HepG2 (cell line): ENCODE data around the gene ZNRF3. TPM values are rescaled to one million over a fixed set of nuclear protein-coding genes. Genes with fewer than 3 reads are reported as not detected.

Experiments used
- FLYWCH1 ChIP-seq: sonication (generic); formaldehyde crosslinking; IDR thresholded peaks from 2 replicates; pipeline ENCODE4 v1.8.1; 2023; ENCODE audit warnings: mild to moderate bottlenecking, missing genetic modification reagents
- FOXP4 ChIP-seq: sonication (generic); formaldehyde crosslinking; IDR thresholded peaks from 2 replicates; pipeline ENCODE4 v1.4.0; 2020; ENCODE audit warnings: missing genetic modification reagents
- HDAC1 ChIP-seq: sonication (generic); formaldehyde crosslinking; IDR thresholded peaks from 2 replicates; pipeline ENCODE4 v1.5.1; 2020; ENCODE audit warnings: mild to moderate bottlenecking, missing genetic modification reagents
- KMT2B ChIP-seq: IDR thresholded peaks from 2 replicates; pipeline ENCODE4 v1.6.1; 2016; ENCODE audit warnings: missing genetic modification reagents, missing compliant biosample characterization
- LCORL ChIP-seq, 2 experiments: fragments of 450-650 bp in 1 of 2; sonication (generic) in 1 of 2; formaldehyde crosslinking in 1 of 2; IDR thresholded peaks; 2 replicates each; pipeline versions ENCODE4 v1.5.0 to v1.6.1; 2017 to 2020; ENCODE audit warnings: antibody characterized with exemption in 1 of 2, missing genetic modification reagents in 1 of 2
- MBNL3 ChIP-seq: fragments of 250-450 bp; sonication (Bioruptor Pico); conservative IDR thresholded peaks from 2 replicates; pipeline ENCODE4 v1.8.0; 2022; ENCODE audit warnings: mild to moderate bottlenecking, inconsistent platforms
- MNT ChIP-seq: fragments of 450-650 bp; IDR thresholded peaks from 2 replicates; pipeline ENCODE4 v1.6.1; 2016
- MXI1 ChIP-seq: IDR thresholded peaks from 3 replicates; pipeline ENCODE4 v1.6.1; 2012; ENCODE audit warnings: low read depth, low read length, inconsistent platforms, borderline replicate concordance
- NAIF1 ChIP-seq: sonication (generic); formaldehyde crosslinking; IDR thresholded peaks from 2 replicates; pipeline ENCODE4 v1.5.0; 2020; ENCODE audit warnings: mild to moderate bottlenecking, missing genetic modification reagents, borderline replicate concordance
- NFATC3 ChIP-seq: sonication (generic); formaldehyde crosslinking; IDR thresholded peaks from 2 replicates; pipeline ENCODE4 v1.5.1; 2020; ENCODE audit warnings: mild to moderate bottlenecking, missing genetic modification reagents
- PPARG ChIP-seq: conservative IDR thresholded peaks from 2 replicates; pipeline ENCODE4 v1.6.1; 2016; ENCODE audit warnings: missing biosample characterization, missing genetic modification reagents
- SMC3 ChIP-seq: IDR thresholded peaks from 2 replicates; pipeline ENCODE4 v1.6.1; 2011; ENCODE audit warnings: low read length, improper control_type of control experiment
- TARDBP ChIP-seq: sonication (generic); formaldehyde crosslinking; IDR thresholded peaks from 2 replicates; pipeline ENCODE4 v1.8.0; 2022; ENCODE audit warnings: mild to moderate bottlenecking, missing genetic modification reagents
- YY1 ChIP-seq: IDR thresholded peaks from 2 replicates; pipeline ENCODE4 v1.6.1; 2011; ENCODE audit warnings: low read length, low read depth, moderate library complexity, mild to moderate bottlenecking; ENCODE audit not compliant: insufficient read depth, insufficient replicate concordance
- ZBTB37 ChIP-seq: sonication (generic); formaldehyde crosslinking; IDR thresholded peaks from 2 replicates; pipeline ENCODE4 v1.4.0; 2020; ENCODE audit warnings: mild to moderate bottlenecking, missing genetic modification reagents
- ZFX ChIP-seq: sonication (generic); formaldehyde crosslinking; IDR thresholded peaks from 2 replicates; pipeline ENCODE4 v1.4.0; 2020; ENCODE audit warnings: mild to moderate bottlenecking, low read depth, missing genetic modification reagents, moderate library complexity
- ZMYM4 ChIP-seq: sonication (generic); formaldehyde crosslinking; IDR thresholded peaks from 2 replicates; pipeline ENCODE4 v1.8.1; 2023; ENCODE audit warnings: mild to moderate bottlenecking, missing genetic modification reagents
- ZNF3 ChIP-seq: IDR thresholded peaks from 2 replicates; pipeline ENCODE4 v1.7.0; 2017; ENCODE audit warnings: inconsistent platforms
- ZNF431 ChIP-seq: sonication (generic); formaldehyde crosslinking; IDR thresholded peaks from 2 replicates; pipeline ENCODE4 v1.9.0; 2022; ENCODE audit warnings: missing genetic modification reagents, low read depth, mild to moderate bottlenecking, borderline replicate concordance
- ZNF510 ChIP-seq: sonication (generic); formaldehyde crosslinking; IDR thresholded peaks from 2 replicates; pipeline ENCODE4 v1.4.0; 2020; ENCODE audit warnings: low read depth, mild to moderate bottlenecking, missing genetic modification reagents
- ZNF512 ChIP-seq: sonication (generic); formaldehyde crosslinking; IDR thresholded peaks from 2 replicates; pipeline ENCODE4 v1.4.0; 2020; ENCODE audit warnings: mild to moderate bottlenecking, missing genetic modification reagents
- ZNF564 ChIP-seq: sonication (generic); formaldehyde crosslinking; IDR thresholded peaks from 2 replicates; pipeline ENCODE4 v1.8.1; 2023; ENCODE audit warnings: mild to moderate bottlenecking, missing genetic modification reagents
- ZSCAN21 ChIP-seq: sonication (generic); formaldehyde crosslinking; IDR thresholded peaks from 2 replicates; pipeline ENCODE4 v1.8.0; 2022; ENCODE audit warnings: mild to moderate bottlenecking, missing genetic modification reagents, moderate library complexity, borderline replicate concordance
- polyA plus RNA-seq, 8 experiments: library from polyadenylated mRNA; depleted of rRNA in 3 of 8; stranded (reverse) in 7 of 8; unstranded in 1 of 8; fragments of >200 nt; fragmentation: Illumina TruSeq in 4 of 8; extraction: Trizol in 4 of 8; gene quantifications; 2 replicates each; pipeline versions ENCODE4 v1.2.1 to v1.2.3, GENCODE V29; 2011 to 2016; ENCODE audit warnings: low read depth in 4 of 8, missing spikeins in 1 of 8, mixed read lengths in 1 of 8; ENCODE audit not compliant: insufficient read depth in 1 of 8
- total RNA-seq, 5 experiments: library from RNA; depleted of rRNA; stranded (reverse); fragments of >200 nt; fragmentation: Illumina TruSeq; extraction: Trizol; gene quantifications; 2 replicates each; pipeline ENCODE4 v1.2.3, GENCODE V29; 2016; ENCODE audit warnings: low read depth in 1 of 5

Gene ZNRF3
- total and polyA plus RNA-seq, 2 of the 13 experiments (the other 11 are each of a cell fraction or from before 2014, with no cell fraction given): 20.3 to 36.7 TPM

- TF ChIP-seq ZNF512 (CRISPR knock-in tag) (no peak), NAIF1 (CRISPR knock-in tag) (no peak), ZSCAN21 (no peak), MNT (0 out of 2 replicates have a peak, but pooled peaks have one; percentile 7), TARDBP (CRISPR knock-in tag) (peak; percentile 33; the same call in 1 of the 2 replicates), ZNF3 (no peak), YY1 (no peak), NFATC3 (no peak), SMC3 (peak; percentile 25; the same call in 1 of the 2 replicates), FOXP4 (peak; percentile 38; the same call in 1 of the 2 replicates), PPARG (CRISPR knock-in tag) (no peak), KMT2B (CRISPR knock-in tag) (no peak), ZNF510 (no peak), MBNL3 (CRISPR knock-in tag) (no peak), MXI1 (peak; percentile 66; the same call in 1 of the 3 replicates), ZNF564 (no peak), LCORL (IDR thresholded peaks at IDR 0.05) (no peak), LCORL (CRISPR knock-in tag; IDR thresholded peaks at IDR 0.05) (0 out of 2 replicates have a peak, but pooled peaks have one; percentile 29), HDAC1 (peak; percentile 42; the same call in 1 of the 2 replicates), ZMYM4 (CRISPR knock-in tag) (0 out of 2 replicates have a peak, but pooled peaks have one; percentile 8), ZBTB37 (no peak), ZFX (0 out of 2 replicates have a peak, but pooled peaks have one; percentile 8), FLYWCH1 (no peak), ZNF431 (CRISPR knock-in tag) (no peak)
These were observed 2.6 kb downstream of the ZNRF3 start (continued) for GRCh38 chr22:28885939-28886338.
